Measurements from ENCODE around the gene BLMH. TPM values are rescaled to one million over a fixed set of nuclear protein-coding genes. Genes with fewer than 3 reads are reported as not detected.

BLMH gene
- total RNA-seq, 3 donors from 2014 or later = 20.5 to 29.4 (median 21.3) TPM

DNA sequence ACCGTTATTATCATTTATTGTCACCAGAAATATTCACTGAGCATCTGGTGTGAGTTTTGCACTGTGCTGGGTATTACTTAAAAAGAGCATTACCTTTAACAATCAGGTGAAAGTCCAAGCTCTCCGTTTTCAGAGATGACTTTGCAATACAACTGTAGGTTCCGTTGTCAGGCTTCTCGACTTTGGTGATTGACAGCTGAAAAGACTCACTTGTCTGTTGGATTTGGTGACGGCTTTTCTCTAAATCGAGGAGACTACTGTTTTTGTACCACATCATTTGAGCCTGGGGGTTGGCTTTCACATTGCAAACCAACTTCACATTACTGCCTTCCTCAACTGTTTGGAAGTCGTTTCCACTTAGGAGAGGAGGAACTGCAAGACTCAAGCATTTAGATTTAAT lies 33.0 kb upstream of the BLMH start:
- Histone ChIP-seq H3K36me3 (no peaks in the 10 kb centered on the region), H3K4me3 (no peak overlapping the region), H3K27me3 (no peaks in the 10 kb centered on the region), H3K27ac (no peak overlapping the region), H3K4me1 (no peaks in the 10 kb centered on the region), H3K9me3 (no peaks in the 10 kb centered on the region)
- intact Hi-C loops (cut with DNase I; ENCODE audit: low total_unique reads) = no loop called here
- no peak for DNase-seq (ENCODE audit: low spot score in 2 of 2)
- no peak for TF ChIP-seq POLR2A (IDR thresholded peaks at IDR 0.05)
- TF ChIP-seq, protein P1, sequence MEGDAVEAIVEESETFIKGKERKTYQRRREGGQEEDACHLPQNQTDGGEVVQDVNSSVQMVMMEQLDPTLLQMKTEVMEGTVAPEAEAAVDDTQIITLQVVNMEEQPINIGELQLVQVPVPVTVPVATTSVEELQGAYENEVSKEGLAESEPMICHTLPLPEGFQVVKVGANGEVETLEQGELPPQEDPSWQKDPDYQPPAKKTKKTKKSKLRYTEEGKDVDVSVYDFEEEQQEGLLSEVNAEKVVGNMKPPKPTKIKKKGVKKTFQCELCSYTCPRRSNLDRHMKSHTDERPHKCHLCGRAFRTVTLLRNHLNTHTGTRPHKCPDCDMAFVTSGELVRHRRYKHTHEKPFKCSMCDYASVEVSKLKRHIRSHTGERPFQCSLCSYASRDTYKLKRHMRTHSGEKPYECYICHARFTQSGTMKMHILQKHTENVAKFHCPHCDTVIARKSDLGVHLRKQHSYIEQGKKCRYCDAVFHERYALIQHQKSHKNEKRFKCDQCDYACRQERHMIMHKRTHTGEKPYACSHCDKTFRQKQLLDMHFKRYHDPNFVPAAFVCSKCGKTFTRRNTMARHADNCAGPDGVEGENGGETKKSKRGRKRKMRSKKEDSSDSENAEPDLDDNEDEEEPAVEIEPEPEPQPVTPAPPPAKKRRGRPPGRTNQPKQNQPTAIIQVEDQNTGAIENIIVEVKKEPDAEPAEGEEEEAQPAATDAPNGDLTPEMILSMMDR (IDR thresholded peaks at IDR 0.05) = no peak

DNA sequence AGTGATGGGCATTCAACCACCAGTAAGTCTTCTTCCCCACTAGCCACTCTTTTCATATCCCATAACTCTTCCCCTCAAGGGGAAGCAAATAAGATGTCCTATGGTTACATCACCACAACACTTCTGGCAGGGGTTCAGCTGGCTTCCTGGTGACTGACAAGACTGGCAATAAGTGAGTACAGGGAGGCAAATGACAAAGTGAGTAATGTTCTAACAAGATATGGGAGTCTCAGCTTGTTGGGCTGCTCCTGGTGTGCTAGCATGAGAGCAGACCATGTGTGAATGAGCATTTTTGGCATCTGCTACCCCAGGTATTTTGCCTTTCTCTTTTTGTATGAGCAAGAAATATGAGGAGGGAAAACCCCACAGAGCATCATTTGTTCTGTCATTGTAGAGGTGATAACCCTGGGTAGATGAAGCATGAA lies 32.2 kb upstream of the BLMH start:
- Histone ChIP-seq H3K4me3 (no peak overlapping the region), H3K9me3 (no peaks in the 10 kb centered on the region), H3K36me3 (no peaks in the 10 kb centered on the region), H3K27me3 (no peaks in the 10 kb centered on the region), H3K27ac (no peak overlapping the region), H3K4me1 (no peaks in the 10 kb centered on the region)
- no peak for DNase-seq (ENCODE audit: low spot score in 2 of 2)
- TF ChIP-seq, protein P1 (IDR thresholded peaks at IDR 0.05) = no peak
- TF ChIP-seq POLR2A (IDR thresholded peaks at IDR 0.05) (no peak), POLR2AphosphoS5 (IDR thresholded peaks at IDR 0.05) (no peak)
- intact Hi-C loops (cut with DNase I; ENCODE audit: low total_unique reads) = no loop called here

DNA sequence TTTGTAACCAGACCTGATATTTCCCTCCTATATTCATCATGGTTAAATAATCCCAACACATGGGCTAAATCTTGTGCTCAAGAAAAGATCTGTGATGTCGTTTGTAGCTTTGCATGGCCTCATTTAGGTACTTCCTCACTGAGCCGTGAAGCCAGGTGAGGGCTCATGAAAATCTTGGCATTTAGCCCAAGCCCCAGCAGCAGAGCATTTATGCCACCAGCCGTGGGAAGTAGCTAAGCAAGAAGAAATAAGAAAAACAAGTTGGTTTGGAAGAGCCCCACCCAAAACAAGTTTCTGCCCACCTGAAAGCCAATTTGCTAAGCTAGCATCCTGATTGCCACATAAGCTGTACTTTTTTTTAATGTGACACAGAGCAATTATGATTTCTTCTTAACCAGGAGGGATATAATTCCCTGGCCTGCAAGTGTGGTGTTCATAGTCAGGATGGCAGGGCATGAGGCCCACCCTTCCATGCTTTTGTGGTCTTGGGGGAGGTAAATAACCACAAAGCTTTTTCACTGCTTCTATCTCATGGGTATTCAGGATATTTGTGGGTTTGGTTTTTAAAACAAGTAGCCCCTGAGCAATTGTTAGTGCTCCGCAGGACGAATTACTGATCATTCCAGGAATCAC lies 31.6 kb upstream of the BLMH start:
- TF ChIP-seq POLR2A (IDR thresholded peaks at IDR 0.05) = no peak
- TF ChIP-seq POLR2AphosphoS5 (IDR thresholded peaks at IDR 0.05) = no peak
- TF ChIP-seq, protein P1 (IDR thresholded peaks at IDR 0.05) = no peak
- no peaks in the 10 kb centered on the region for H3K4me1 ChIP-seq
- H3K27ac ChIP-seq = no peak overlapping the region
- no peaks in the 10 kb centered on the region for H3K9me3 ChIP-seq
- no peaks in the 10 kb centered on the region for H3K36me3 ChIP-seq
- H3K27me3 ChIP-seq = no peaks in the 10 kb centered on the region
- no peak overlapping the region for H3K4me3 ChIP-seq
- no peak for DNase-seq (ENCODE audit: low spot score in 2 of 2)
- intact Hi-C loops (cut with DNase I; ENCODE audit: low total_unique reads) = no loop called here

DNA sequence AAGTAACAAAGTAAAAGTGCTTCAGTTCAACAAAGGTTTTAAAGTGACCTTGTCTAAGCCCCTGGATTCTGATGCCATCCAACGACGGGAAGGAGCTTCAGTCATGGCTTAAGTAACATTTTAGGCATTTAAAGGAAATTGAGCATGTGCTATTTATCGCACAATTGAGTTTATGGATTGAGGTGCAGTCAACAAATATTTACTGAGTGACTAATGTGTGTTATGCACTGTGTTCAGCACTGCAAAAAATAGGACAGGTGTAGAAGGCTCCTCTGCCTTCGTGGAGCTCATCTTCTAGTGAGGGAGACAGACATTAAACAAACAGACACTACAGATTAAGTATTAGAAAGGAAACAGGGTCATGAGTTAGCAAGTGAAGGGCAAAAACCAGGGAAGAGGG lies 29.6 kb upstream of the BLMH start:
- DNase-seq (ENCODE audit: low spot score in 2 of 2) = no peak
- TF ChIP-seq POLR2A (IDR thresholded peaks at IDR 0.05) (no peak), POLR2AphosphoS5 (IDR thresholded peaks at IDR 0.05) (no peak)
- TF ChIP-seq, protein P1 (IDR thresholded peaks at IDR 0.05) = no peak
- intact Hi-C loops (cut with DNase I; ENCODE audit: low total_unique reads) = no loop called here
- Histone ChIP-seq H3K4me1 (no peaks in the 10 kb centered on the region), H3K9me3 (no peaks in the 10 kb centered on the region), H3K27ac (no peak overlapping the region), H3K4me3 (no peak overlapping the region), H3K36me3 (no peaks in the 10 kb centered on the region), H3K27me3 (no peaks in the 10 kb centered on the region)

DNA sequence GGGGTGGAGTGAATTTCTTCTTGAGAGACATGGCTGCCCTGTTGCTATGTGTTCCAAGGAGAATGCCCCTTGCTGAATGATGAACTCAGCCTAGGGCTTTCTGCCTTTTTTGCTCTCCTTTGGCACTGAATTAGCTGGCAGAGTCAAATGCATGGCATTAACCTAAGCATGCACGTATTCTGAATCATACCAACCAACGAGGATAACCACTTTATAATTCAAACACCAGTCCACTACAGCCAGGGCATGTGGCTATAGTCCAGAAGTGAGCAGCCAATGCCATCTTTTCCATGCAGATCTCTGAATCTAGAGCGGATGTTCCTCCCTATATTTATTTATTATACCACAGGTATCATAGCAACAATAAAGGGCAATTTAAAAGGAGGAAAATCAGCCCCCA lies 26.4 kb upstream of the BLMH start:
- H3K9me3 ChIP-seq = no peaks in the 10 kb centered on the region

DNA sequence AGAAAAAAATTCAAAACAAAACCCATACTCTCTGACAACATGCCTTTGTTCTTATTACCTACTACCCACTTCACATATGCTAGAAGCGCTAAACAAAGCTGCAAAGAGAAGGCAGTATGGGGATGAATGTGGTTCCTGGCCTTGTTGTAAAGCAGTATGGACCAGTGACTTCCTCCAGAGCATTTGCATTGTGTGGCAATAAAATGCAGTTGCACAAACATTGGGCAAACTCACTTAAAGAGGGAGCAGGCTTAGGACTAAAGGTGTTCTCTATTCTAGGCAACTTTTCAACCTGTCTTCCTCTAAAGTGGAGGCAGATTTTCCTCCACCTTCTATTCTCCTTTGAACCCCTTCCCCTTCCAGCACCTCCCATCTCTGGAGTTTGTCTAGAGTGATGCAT lies 25.0 kb upstream of the BLMH start:
- Histone ChIP-seq H3K36me3 (no peaks in the 10 kb centered on the region), H3K9me3 (no peaks in the 10 kb centered on the region), H3K27me3 (no peaks in the 10 kb centered on the region), H3K27ac (no peak overlapping the region), H3K4me3 (no peak overlapping the region), H3K4me1 (no peaks in the 10 kb centered on the region)
- TF ChIP-seq, protein P1 (IDR thresholded peaks at IDR 0.05) = no peak
- TF ChIP-seq POLR2A (IDR thresholded peaks at IDR 0.05) = no peak
- no peak for TF ChIP-seq POLR2AphosphoS5 (IDR thresholded peaks at IDR 0.05)
- no peak for DNase-seq (ENCODE audit: low spot score in 2 of 2)
- intact Hi-C loops (cut with DNase I; ENCODE audit: low total_unique reads) = no loop called here

More for the DNA sequence above, 26.4 kb upstream of the BLMH start:
- Histone ChIP-seq H3K4me1 (no peaks in the 10 kb centered on the region), H3K27me3 (no peaks in the 10 kb centered on the region), H3K36me3 (no peaks in the 10 kb centered on the region), H3K4me3 (no peak overlapping the region), H3K27ac (no peak overlapping the region)
- no peak for TF ChIP-seq POLR2AphosphoS5 (IDR thresholded peaks at IDR 0.05)
- DNase-seq (ENCODE audit: low spot score in 2 of 2) = no peak
- intact Hi-C loops (cut with DNase I; ENCODE audit: low total_unique reads) = no loop called here
